ENCODE measurements around the gene IFT88. TPM values are rescaled to one million over a fixed set of nuclear protein-coding genes. Genes with fewer than 3 reads are reported as not detected.

IFT88 gene
- total RNA-seq, 1 experiment from 2014 or later = 5.2 TPM

GRCh38 chr13:20696073-20696472, 129.1 kb downstream of the IFT88 start:
- no peak overlapping the region for H3K4me3 Mint-ChIP-seq
- H3T11ph ChIP-seq (ENCODE audit: low read length) = no peak overlapping the region
- no peak for TF ChIP-seq CTCF (conservative IDR thresholded peaks at IDR 0.05)

More at GRCh38 chr13:20696073-20696472, 129.1 kb downstream of the IFT88 start:
- no peaks in the 10 kb centered on the region for H3K4me1 Mint-ChIP-seq
- Histone ChIP-seq H3K79me2 (ENCODE audit: insufficient read depth, low read length) (no peaks in the 10 kb centered on the region), H3K23ac (ENCODE audit: insufficient read length, low read depth, low read length) (no peak overlapping the region), H2BK12ac (ENCODE audit: insufficient read length, low read depth, low read length) (no peak overlapping the region), H4K5ac (ENCODE audit: insufficient read length, low read depth, low read length) (no peak overlapping the region), H3K9ac (ENCODE audit: extremely low read depth, insufficient read length, low read length) (no peak overlapping the region), H3K9me3 (ENCODE audit: control insufficient read depth, low read depth, low read length) (no peaks in the 10 kb centered on the region), H3K4ac (ENCODE audit: low read depth, low read length) (no peak overlapping the region), H4K8ac (replicated peaks; ENCODE audit: insufficient read length, low read depth, low read length) (no peak overlapping the region), H2AFZ (ENCODE audit: low read length) (no peak overlapping the region), H4K20me1 (ENCODE audit: control insufficient read depth, insufficient read depth, insufficient read length) (no peaks in the 10 kb centered on the region), H2BK20ac (ENCODE audit: low read depth, low read length, poor library complexity, severe bottlenecking) (no peak overlapping the region), H2BK5ac (ENCODE audit: insufficient read length, low read length) (no peak overlapping the region), H3K56ac (ENCODE audit: insufficient read length, low read depth, low read length) (no peak overlapping the region), H3K18ac (ENCODE audit: insufficient read length, low read depth, low read length) (no peak overlapping the region), H4K91ac (ENCODE audit: insufficient read length, low read depth, low read length) (no peak overlapping the region), H3K23me2 (ENCODE audit: insufficient read length, low read depth, low read length, poor library complexity, severe bottlenecking) (no peaks in the 10 kb centered on the region), H2BK15ac (ENCODE audit: low read depth, low read length) (no peak overlapping the region), H2BK120ac (ENCODE audit: low read depth, low read length, poor library complexity, severe bottlenecking) (no peak overlapping the region), H2AK5ac (ENCODE audit: insufficient read length, low read length) (no peak overlapping the region), H3K4me2 (ENCODE audit: insufficient read depth, insufficient read length, low read length) (no peak overlapping the region), H3K4me1 (ENCODE audit: insufficient read depth, low read length) (no peaks in the 10 kb centered on the region), H3K79me1 (ENCODE audit: insufficient read depth, low read depth, low read length, poor library complexity, severe bottlenecking) (no peaks in the 10 kb centered on the region), H3K27me3 (ENCODE audit: insufficient read depth, low read length) (no peaks in the 10 kb centered on the region), H3K14ac (ENCODE audit: insufficient read depth, low read length) (no peak overlapping the region), H3K27ac (ENCODE audit: insufficient read length, low read depth, low read length) (no peak overlapping the region)
- DNase-seq = no peak
- no CpG with 5 or more reads among the region's 4 CpGs for WGBS (ENCODE audit: extremely low coverage, insufficient read length, low lambda C conversion rate)
- no peak overlapping the region for H3K27ac Mint-ChIP-seq
- H3K36me3 Mint-ChIP-seq (ENCODE audit: insufficient read depth in 1 of 3, low read depth in 3 of 3) = no peaks in the 10 kb centered on the region
- no peaks in the 10 kb centered on the region for H3K9me3 Mint-ChIP-seq
- peaks cover 9% of the 10 kb centered on the region for H3K27me3 Mint-ChIP-seq (ENCODE audit: low read depth)

Data from H9 (cell line).